HepG2 (cell line): ENCODE data around the gene L2HGDH. TPM values are rescaled to one million over a fixed set of nuclear protein-coding genes. Genes with fewer than 3 reads are reported as not detected.

Experiments
- ARID5B ChIP-seq: IDR thresholded peaks from 2 replicates; pipeline ENCODE4 v1.4.0; 2020; ENCODE audit warnings: mild to moderate bottlenecking, missing genetic modification reagents
- CEBPZ ChIP-seq: IDR thresholded peaks from 2 replicates; pipeline ENCODE4 v1.6.1; 2012; ENCODE audit warnings: low read length, improper control_type of control experiment
- CENPT ChIP-seq: sonication (generic); formaldehyde crosslinking; IDR thresholded peaks from 2 replicates; pipeline ENCODE4 v1.8.0; 2022; ENCODE audit warnings: low read depth, mild to moderate bottlenecking, moderate library complexity, missing genetic modification reagents
- FOXO1 ChIP-seq: sonication (generic); formaldehyde crosslinking; IDR thresholded peaks from 2 replicates; pipeline ENCODE4 v1.4.0; 2020; ENCODE audit warnings: missing genetic modification reagents
- HNRNPUL1 ChIP-seq: fragments of 200-400 bp; formaldehyde crosslinking; IDR thresholded peaks from 2 replicates; pipeline ENCODE4 v1.6.1; 2017; ENCODE audit warnings: low read depth, mild to moderate bottlenecking, low read length, moderate library complexity
- KLF16 ChIP-seq, 2 experiments: sonication (generic) in 1 of 2; formaldehyde crosslinking in 1 of 2; IDR thresholded peaks; 2 replicates each; pipeline versions ENCODE4 v1.6.1 to v1.8.0; 2016 to 2023; ENCODE audit warnings: missing genetic modification reagents in 2 of 2, missing compliant biosample characterization in 1 of 2
- PHB2 ChIP-seq: fragments of 450-650 bp; IDR thresholded peaks from 2 replicates; pipeline ENCODE4 v1.6.1; 2018; ENCODE audit not compliant: partially characterized antibody
- PTBP1 ChIP-seq: fragments of 200-400 bp; formaldehyde crosslinking; IDR thresholded peaks from 2 replicates; pipeline ENCODE4 v1.6.1; 2018; ENCODE audit warnings: low read length, low read depth; ENCODE audit not compliant: poor library complexity, severe bottlenecking
- SMAD1 ChIP-seq: sonication (generic); formaldehyde crosslinking; IDR thresholded peaks from 2 replicates; pipeline ENCODE4 v1.4.0; 2020; ENCODE audit warnings: missing genetic modification reagents, low read depth, mild to moderate bottlenecking, borderline replicate concordance
- TOPORS ChIP-seq: sonication (generic); formaldehyde crosslinking; IDR thresholded peaks from 2 replicates; pipeline ENCODE4 v1.8.0; 2023; ENCODE audit warnings: mild to moderate bottlenecking, missing genetic modification reagents
- ZBTB34 ChIP-seq: sonication (generic); formaldehyde crosslinking; IDR thresholded peaks from 2 replicates; pipeline ENCODE4 v1.8.0; 2022; ENCODE audit warnings: mild to moderate bottlenecking, missing genetic modification reagents
- ZNF615 ChIP-seq: sonication (generic); formaldehyde crosslinking; IDR thresholded peaks from 2 replicates; pipeline ENCODE4 v1.5.0; 2020; ENCODE audit warnings: mild to moderate bottlenecking, missing genetic modification reagents, borderline replicate concordance
- ZNF616 ChIP-seq: sonication (generic); formaldehyde crosslinking; IDR thresholded peaks from 2 replicates; pipeline ENCODE4 v1.5.0; 2020; ENCODE audit warnings: low read depth, mild to moderate bottlenecking, missing genetic modification reagents
- ZNF691 ChIP-seq: sonication (generic); formaldehyde crosslinking; IDR thresholded peaks from 2 replicates; pipeline ENCODE4 v1.4.0; 2020; ENCODE audit warnings: missing genetic modification reagents, low read depth, mild to moderate bottlenecking, borderline replicate concordance
- ZXDC ChIP-seq: sonication (generic); formaldehyde crosslinking; IDR thresholded peaks from 2 replicates; pipeline ENCODE4 v1.5.0; 2020; ENCODE audit warnings: mild to moderate bottlenecking, missing genetic modification reagents
- polyA plus RNA-seq, 8 experiments: library from polyadenylated mRNA; depleted of rRNA in 3 of 8; stranded (reverse) in 7 of 8; unstranded in 1 of 8; fragments of >200 nt; fragmentation: Illumina TruSeq in 4 of 8; extraction: Trizol in 4 of 8; gene quantifications; 2 replicates each; pipeline versions ENCODE4 v1.2.1 to v1.2.3, GENCODE V29; 2011 to 2016; ENCODE audit warnings: low read depth in 4 of 8, missing spikeins in 1 of 8, mixed read lengths in 1 of 8; ENCODE audit not compliant: insufficient read depth in 1 of 8
- total RNA-seq, 5 experiments: library from RNA; depleted of rRNA; stranded (reverse); fragments of >200 nt; fragmentation: Illumina TruSeq; extraction: Trizol; gene quantifications; 2 replicates each; pipeline ENCODE4 v1.2.3, GENCODE V29; 2016; ENCODE audit warnings: low read depth in 1 of 5

Gene L2HGDH
- total and polyA plus RNA-seq, 2 of the 13 experiments (the other 11 are each of a cell fraction or from before 2014, with no cell fraction given) = 3.3 to 5.0 TPM

GRCh38 chr14:50231475-50232275 lies 80.4 kb downstream of the L2HGDH start, which contains the start of gene SOS2 (continued):
- TF ChIP-seq PHB2 = no peak
- TF ChIP-seq ZNF616 (CRISPR knock-in tag) = no peak; the same call in 1 of the 2 replicates
- peak; percentile 55; the same call in 1 of the 2 replicates for TF ChIP-seq ZXDC (CRISPR knock-in tag)
- TF ChIP-seq FOXO1 (CRISPR knock-in tag) = peak; percentile 33; the same call in 1 of the 2 replicates
- TF ChIP-seq CENPT (CRISPR knock-in tag) = no peak; the same call in 1 of the 2 replicates
- TF ChIP-seq ZNF691 (CRISPR knock-in tag) = peak; percentile 82
- TF ChIP-seq SMAD1 (CRISPR knock-in tag) = no peak
- TF ChIP-seq ARID5B = peak; percentile 72; the same call in 1 of the 2 replicates
- no peak for TF ChIP-seq CEBPZ
- TF ChIP-seq HNRNPUL1 = no peak
- TF ChIP-seq TOPORS (CRISPR knock-in tag) = no peak
- TF ChIP-seq KLF16 (CRISPR knock-in tag; IDR thresholded peaks at IDR 0.05) = peak in 1 of 2 experiments; percentile 78; a peak in 1 of 4 replicates
- TF ChIP-seq ZBTB34 (CRISPR knock-in tag) = no peak
- no peak for TF ChIP-seq ZNF615 (CRISPR knock-in tag)
- peak; percentile 45 for TF ChIP-seq PTBP1
